Measurements from ENCODE around the gene ITGA7.

DNA sequence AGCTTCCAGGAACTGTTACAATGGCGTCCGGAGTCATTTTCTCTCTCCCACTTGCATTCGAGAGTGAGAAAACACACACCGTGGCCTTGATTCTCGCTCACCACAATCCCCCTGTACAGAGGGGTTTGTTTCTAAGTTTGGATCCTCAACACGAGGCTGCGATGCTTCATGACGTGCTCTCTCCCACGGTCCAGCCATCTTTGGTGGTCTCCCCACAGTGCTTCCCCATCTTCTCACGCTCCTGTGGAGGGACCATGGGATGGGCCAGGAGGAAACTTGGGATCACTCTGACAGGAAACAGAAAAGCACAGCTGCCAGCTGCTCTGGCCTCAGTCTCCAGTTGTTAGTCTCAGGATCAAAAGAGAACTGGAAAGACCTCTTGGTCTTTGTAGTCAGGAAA lies 42.9 kb downstream of the ITGA7 start:
- TF ChIP-seq CTCF (IDR thresholded peaks at IDR 0.05): no peak
- no peak for TF ChIP-seq POLR2AphosphoS5 (IDR thresholded peaks at IDR 0.05; ENCODE audit: insufficient read depth in 1 of 2, low read depth in 1 of 2)
